Astrocyte (in vitro differentiated cells and primary cell): ENCODE results near the gene TNRC18. TPM values are rescaled to one million over a fixed set of nuclear protein-coding genes. Genes with fewer than 3 reads are reported as not detected.
A peak's percentile ranks its signal among the peaks of the same experiment; 100 is the strongest.

ENCODE experiments used
- DNase-seq: peaks from one replicate; pipeline ENCODE4 v3.0.0-alpha.2; 2010; ENCODE audit warnings: low read depth
- FAIRE-seq: peaks from 2 replicates; lab custom pipeline; 2011; peaks lifted over from hg19 to GRCh38; lab: Jason Lieb, UNC
- H2AFZ ChIP-seq: 2 replicates; pipeline ENCODE4 v1.6.0; 2012; ENCODE audit warnings: low read depth, low read length, inconsistent platforms
- H3K27ac ChIP-seq: 2 replicates; pipeline ENCODE4 v1.5.1; 2011; ENCODE audit warnings: low read depth, low read length, inconsistent platforms
- H3K27me3 ChIP-seq: 2 replicates; pipeline ENCODE4 v1.6.0; 2011; ENCODE audit warnings: low read length, inconsistent platforms; ENCODE audit not compliant: insufficient read depth
- H3K36me3 ChIP-seq: 2 replicates; pipeline ENCODE4 v1.5.1; 2011; ENCODE audit warnings: low read length, inconsistent platforms; ENCODE audit not compliant: insufficient read depth
- H3K4me1 ChIP-seq: 2 replicates; pipeline ENCODE4 v1.5.1; 2011; ENCODE audit warnings: low read length, inconsistent platforms; ENCODE audit not compliant: insufficient read depth
- H3K4me2 ChIP-seq: 2 replicates; pipeline ENCODE4 v1.6.0; 2012; ENCODE audit warnings: low read length, inconsistent platforms
- H3K4me3 ChIP-seq: 2 replicates; pipeline ENCODE4 v1.5.1; 2011; ENCODE audit warnings: low read depth, mild to moderate bottlenecking, low read length, inconsistent platforms; ENCODE audit not compliant: insufficient read depth
- H3K79me2 ChIP-seq: 2 replicates; pipeline ENCODE4 v1.6.0; 2012; ENCODE audit warnings: mild to moderate bottlenecking, low read length, inconsistent platforms; ENCODE audit not compliant: insufficient read depth
- H3K9ac ChIP-seq: 2 replicates; pipeline ENCODE4 v1.6.0; 2012; ENCODE audit warnings: mild to moderate bottlenecking, low read length, inconsistent platforms
- H3K9me3 ChIP-seq: 2 replicates; pipeline ENCODE4 v1.5.1; 2012; ENCODE audit warnings: low read depth, mild to moderate bottlenecking, low read length, inconsistent platforms; ENCODE audit not compliant: insufficient read depth
- H4K20me1 ChIP-seq: 2 replicates; pipeline ENCODE4 v1.6.0; 2012; ENCODE audit warnings: low read length, inconsistent platforms; ENCODE audit not compliant: insufficient read depth
- H3K27ac Mint-ChIP-seq: one replicate; pipeline ENCODE4 v1.8.0; 2021; ENCODE audit warnings: mild to moderate bottlenecking, mixed read lengths; ENCODE audit not compliant: unreplicated experiment
- H3K27me3 Mint-ChIP-seq: one replicate; pipeline ENCODE4 v1.8.0; 2021; ENCODE audit warnings: low read depth, mixed read lengths; ENCODE audit not compliant: unreplicated experiment
- H3K36me3 Mint-ChIP-seq: one replicate; pipeline ENCODE4 v1.8.0; 2021; ENCODE audit warnings: low read depth, mixed read lengths; ENCODE audit not compliant: unreplicated experiment
- H3K4me1 Mint-ChIP-seq: one replicate; pipeline ENCODE4 v1.8.0; 2021; ENCODE audit warnings: low read depth, mixed read lengths; ENCODE audit not compliant: unreplicated experiment
- H3K4me3 Mint-ChIP-seq: one replicate; pipeline ENCODE4 v1.8.0; 2021; ENCODE audit warnings: mild to moderate bottlenecking, moderate library complexity, mixed read lengths; ENCODE audit not compliant: unreplicated experiment
- H3K9me3 Mint-ChIP-seq: one replicate; pipeline ENCODE4 v1.8.0; 2021; ENCODE audit warnings: mild to moderate bottlenecking, mixed read lengths; ENCODE audit not compliant: unreplicated experiment
- EZH2 ChIP-seq: IDR thresholded peaks from 2 replicates; pipeline ENCODE4 v1.6.1; 2012; ENCODE audit warnings: mild to moderate bottlenecking, low read length, inconsistent platforms; ENCODE audit not compliant: insufficient read depth
- total RNA-seq: library from RNA; stranded (reverse); gene quantifications from 2 replicates; pipeline ENCODE4 v1.2.1, GENCODE V29; 2021
- TF ChIP-seq, protein P1 (sequence below): IDR thresholded peaks from 2 replicates; pipeline ENCODE4 v1.5.1; 2011; ENCODE audit warnings: low read depth, mild to moderate bottlenecking, inconsistent platforms, low read length, moderate library complexity; ENCODE audit not compliant: insufficient read depth

TNRC18 gene
- total RNA-seq, 1 donor from 2014 or later: 84.3 TPM

DNA sequence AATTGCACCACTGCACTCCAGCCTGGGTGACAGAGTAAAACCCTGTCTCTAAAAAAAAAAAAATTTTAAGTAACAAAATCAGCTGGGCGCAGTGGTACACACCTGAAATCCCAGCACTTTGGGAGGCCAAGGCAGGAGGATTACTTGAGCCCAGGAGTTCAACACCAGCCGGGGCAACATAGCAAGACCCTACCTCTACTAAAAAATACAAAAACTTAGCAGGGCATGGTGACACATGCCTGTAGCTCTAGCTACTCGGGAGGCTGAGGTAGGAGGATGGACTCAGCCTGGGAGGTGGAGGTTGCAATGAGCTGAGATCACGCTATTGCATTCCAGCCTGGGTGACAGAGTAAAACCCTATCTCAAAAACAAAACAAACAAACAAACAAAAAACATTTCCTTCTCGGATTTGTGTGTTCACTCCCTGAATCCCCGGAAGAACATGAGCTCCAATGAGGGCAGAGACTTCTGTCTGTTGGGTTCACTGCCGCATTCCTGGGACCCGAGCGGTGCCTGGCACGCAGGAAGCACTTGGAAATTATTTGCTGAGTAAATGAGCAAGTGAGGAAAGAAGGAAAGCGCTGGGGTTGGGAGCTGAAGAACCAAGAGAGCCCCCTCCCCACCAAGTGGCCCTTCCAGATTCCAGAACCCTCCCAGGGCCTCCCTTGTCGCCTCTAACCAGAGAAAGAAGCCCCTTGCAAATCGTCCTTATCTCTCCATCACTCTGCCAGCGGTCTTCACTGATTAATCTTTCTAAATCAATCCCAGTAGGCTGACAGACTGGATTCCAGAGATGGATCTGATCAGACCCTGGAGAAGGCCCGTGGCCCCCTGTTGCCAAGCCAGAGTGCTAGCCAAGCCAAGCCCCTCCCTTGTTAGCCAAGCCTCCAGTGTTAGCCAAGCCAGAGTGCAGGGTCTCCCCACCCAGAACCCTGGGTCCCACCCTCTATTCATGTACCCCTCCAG, 6.2 kb downstream of the TNRC18 start:
- Mint-ChIP-seq H3K27me3 (no peaks in the 10 kb centered on the region), H3K9me3 (no peaks in the 10 kb centered on the region), H3K4me3 (peak overlapping the region; percentile 93), H3K36me3 (peaks cover 8% of the 10 kb centered on the region), H3K4me1 (peaks cover 23% of the 10 kb centered on the region), H3K27ac (peak overlapping the region; percentile 90)
- H3K9ac ChIP-seq: peak overlapping the region; percentile 99
- H3K36me3 ChIP-seq: no peaks in the 10 kb centered on the region
- peak overlapping the region; percentile 32 for H3K27ac ChIP-seq
- FAIRE-seq (no peak), DNase-seq (no peak)
- no peak overlapping the region for H3K4me3 ChIP-seq
- H3K79me2 ChIP-seq: peaks cover 97% of the 10 kb centered on the region
- H3K27me3 ChIP-seq: no peaks in the 10 kb centered on the region
- TF ChIP-seq EZH2: no peak
- TF ChIP-seq, protein P1, sequence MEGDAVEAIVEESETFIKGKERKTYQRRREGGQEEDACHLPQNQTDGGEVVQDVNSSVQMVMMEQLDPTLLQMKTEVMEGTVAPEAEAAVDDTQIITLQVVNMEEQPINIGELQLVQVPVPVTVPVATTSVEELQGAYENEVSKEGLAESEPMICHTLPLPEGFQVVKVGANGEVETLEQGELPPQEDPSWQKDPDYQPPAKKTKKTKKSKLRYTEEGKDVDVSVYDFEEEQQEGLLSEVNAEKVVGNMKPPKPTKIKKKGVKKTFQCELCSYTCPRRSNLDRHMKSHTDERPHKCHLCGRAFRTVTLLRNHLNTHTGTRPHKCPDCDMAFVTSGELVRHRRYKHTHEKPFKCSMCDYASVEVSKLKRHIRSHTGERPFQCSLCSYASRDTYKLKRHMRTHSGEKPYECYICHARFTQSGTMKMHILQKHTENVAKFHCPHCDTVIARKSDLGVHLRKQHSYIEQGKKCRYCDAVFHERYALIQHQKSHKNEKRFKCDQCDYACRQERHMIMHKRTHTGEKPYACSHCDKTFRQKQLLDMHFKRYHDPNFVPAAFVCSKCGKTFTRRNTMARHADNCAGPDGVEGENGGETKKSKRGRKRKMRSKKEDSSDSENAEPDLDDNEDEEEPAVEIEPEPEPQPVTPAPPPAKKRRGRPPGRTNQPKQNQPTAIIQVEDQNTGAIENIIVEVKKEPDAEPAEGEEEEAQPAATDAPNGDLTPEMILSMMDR: no peak
- H4K20me1 ChIP-seq: peaks cover 84% of the 10 kb centered on the region
- no peaks in the 10 kb centered on the region for H3K9me3 ChIP-seq
- H2AFZ ChIP-seq: no peak overlapping the region
- peaks cover 25% of the 10 kb centered on the region for H3K4me1 ChIP-seq
- H3K4me2 ChIP-seq: peak overlapping the region; percentile 98

DNA sequence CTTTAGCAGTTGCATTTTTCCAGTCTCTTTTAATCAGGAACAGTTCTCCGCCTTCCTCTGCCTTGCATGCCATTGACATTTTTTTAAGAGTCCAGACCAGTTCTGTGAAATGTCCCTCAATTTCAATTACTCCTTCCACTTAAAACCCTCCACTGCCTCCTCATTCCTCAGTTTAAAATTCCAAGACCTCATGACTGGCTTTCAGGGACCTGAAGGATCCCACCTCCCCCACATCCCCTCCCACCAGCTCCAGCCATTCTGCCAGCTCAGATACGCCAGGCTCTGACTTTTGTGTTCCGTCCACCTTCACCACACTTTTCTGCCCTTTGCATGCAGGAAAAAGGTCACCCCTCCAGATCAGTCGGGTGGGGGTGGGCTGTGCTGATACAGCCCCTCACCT, 8.7 kb downstream of the TNRC18 start:
- Mint-ChIP-seq H3K4me1 (peaks cover 29% of the 10 kb centered on the region), H3K4me3 (no peak overlapping the region), H3K9me3 (no peaks in the 10 kb centered on the region), H3K27ac (peak overlapping the region; percentile 80), H3K36me3 (peaks cover 8% of the 10 kb centered on the region), H3K27me3 (no peaks in the 10 kb centered on the region)
- H2AFZ ChIP-seq: no peak overlapping the region
- peaks cover 79% of the 10 kb centered on the region for H4K20me1 ChIP-seq
- H3K4me2 ChIP-seq: no peak overlapping the region
- no peak overlapping the region for H3K4me3 ChIP-seq
- DNase-seq: no peak
- H3K9me3 ChIP-seq: no peaks in the 10 kb centered on the region
- TF ChIP-seq EZH2: no peak
- no peak overlapping the region for H3K9ac ChIP-seq
- no peaks in the 10 kb centered on the region for H3K27me3 ChIP-seq
- no peaks in the 10 kb centered on the region for H3K36me3 ChIP-seq
- no peak for FAIRE-seq
- no peak overlapping the region for H3K27ac ChIP-seq
- H3K79me2 ChIP-seq: peaks cover 97% of the 10 kb centered on the region
- H3K4me1 ChIP-seq: peaks cover 29% of the 10 kb centered on the region

DNA sequence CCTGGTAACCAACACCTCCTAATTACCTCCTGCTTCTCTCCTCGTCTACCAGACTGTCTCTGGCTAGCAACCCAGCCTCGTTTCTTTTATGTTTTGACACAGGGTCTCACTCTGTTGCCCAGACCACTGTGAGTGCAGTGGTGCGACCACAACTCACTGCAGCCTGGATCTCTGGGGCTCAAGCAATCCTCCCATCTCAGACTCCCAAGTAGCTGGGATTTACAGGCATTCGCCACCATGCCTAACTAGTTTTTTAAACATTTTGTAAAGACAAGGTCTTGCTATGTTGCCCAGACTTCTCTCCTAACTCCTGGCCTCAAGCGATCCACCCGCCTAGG, 10.2 kb downstream of the TNRC18 start:
- H3K27ac Mint-ChIP-seq: peak overlapping the region; percentile 51
- H3K27me3 Mint-ChIP-seq: no peaks in the 10 kb centered on the region
- no peak for FAIRE-seq
- Histone ChIP-seq H4K20me1 (peaks cover 76% of the 10 kb centered on the region), H3K27me3 (no peaks in the 10 kb centered on the region), H3K4me2 (no peak overlapping the region), H3K4me3 (no peak overlapping the region), H3K79me2 (peaks cover 94% of the 10 kb centered on the region), H3K9ac (no peak overlapping the region), H2AFZ (no peak overlapping the region), H3K27ac (no peak overlapping the region), H3K9me3 (no peaks in the 10 kb centered on the region), H3K36me3 (no peaks in the 10 kb centered on the region), H3K4me1 (peaks cover 21% of the 10 kb centered on the region)
- no peaks in the 10 kb centered on the region for H3K9me3 Mint-ChIP-seq
- H3K36me3 Mint-ChIP-seq: peaks cover 7% of the 10 kb centered on the region
- peak overlapping the region; percentile 51 for H3K4me3 Mint-ChIP-seq
- peaks cover 34% of the 10 kb centered on the region for H3K4me1 Mint-ChIP-seq
- no peak for DNase-seq
- TF ChIP-seq EZH2: no peak
- TF ChIP-seq, protein P1: no peak
